Smooth muscle cell (in vitro differentiated cells): ENCODE data around the gene SDF4. TPM values are rescaled to one million over a fixed set of nuclear protein-coding genes. Genes with fewer than 3 reads are reported as not detected.

Experiments
- DNase-seq: peaks from one replicate; lab custom pipeline; 2025; ENCODE audit not compliant: unreplicated experiment; lab: John Stamatoyannopoulos, UW
- H2AFZ ChIP-seq: fragments of 200-600 bp; sonication (generic); 2 replicates; pipeline ENCODE4 v1.6.0; 2016; ENCODE audit warnings: antibody characterized with exemption, low read depth, mild to moderate bottlenecking
- H3F3A ChIP-seq: fragments of 200-600 bp; sonication (generic); 2 replicates; pipeline ENCODE4 v1.6.0; 2017; ENCODE audit warnings: antibody characterized with exemption, low read depth
- H3K27ac ChIP-seq: fragments of 200-600 bp; sonication (generic); 2 replicates; pipeline ENCODE4 v1.5.1; 2016; ENCODE audit warnings: low read depth, mild to moderate bottlenecking
- H3K27me3 ChIP-seq: fragments of 200-600 bp; sonication (generic); 2 replicates; pipeline ENCODE4 v1.6.1; 2016; ENCODE audit warnings: low read depth, mild to moderate bottlenecking
- H3K36me3 ChIP-seq: fragments of 200-600 bp; sonication (generic); 2 replicates; pipeline ENCODE4 v1.5.1; 2016; ENCODE audit warnings: low read depth
- H3K4me1 ChIP-seq: fragments of 200-600 bp; sonication (generic); 2 replicates; pipeline ENCODE4 v1.5.1; 2016; ENCODE audit warnings: low read depth
- H3K4me2 ChIP-seq: fragments of 200-600 bp; sonication (generic); 2 replicates; pipeline ENCODE4 v1.6.0; 2016; ENCODE audit warnings: mild to moderate bottlenecking
- H3K4me3 ChIP-seq: fragments of 200-600 bp; sonication (generic); 2 replicates; pipeline ENCODE4 v1.5.1; 2016; ENCODE audit warnings: mild to moderate bottlenecking
- H3K79me2 ChIP-seq: fragments of 200-600 bp; sonication (generic); 2 replicates; pipeline ENCODE4 v1.6.0; 2016; ENCODE audit warnings: low read depth, mild to moderate bottlenecking
- H3K9ac ChIP-seq: fragments of 200-600 bp; sonication (generic); 2 replicates; pipeline ENCODE4 v1.6.0; 2016; ENCODE audit warnings: low read depth
- H3K9me3 ChIP-seq: fragments of 200-600 bp; sonication (generic); replicated peaks from 2 replicates; pipeline ENCODE4 v1.5.1; 2016; ENCODE audit warnings: low read depth
- H4K20me1 ChIP-seq: fragments of 200-600 bp; sonication (generic); 2 replicates; pipeline ENCODE4 v1.6.0; 2016; ENCODE audit warnings: low read depth
- CTCF ChIP-seq: fragments of 200-600 bp; sonication (generic); IDR thresholded peaks from 2 replicates; pipeline ENCODE4 v1.5.1; 2017; ENCODE audit warnings: borderline replicate concordance, mild to moderate bottlenecking, antibody characterized with exemption; ENCODE audit not compliant: insufficient read depth, poor library complexity, severe bottlenecking
- WGBS: methylation state at CpG from one replicate; pipeline ENCODE4 v1.1.7; 2016; ENCODE audit warnings: low lambda C conversion rate; 5-methylcytosine and 5-hydroxymethylcytosine counted together
- polyA plus RNA-seq: library from polyadenylated mRNA; unstranded; fragments of >200 nt; fragmentation: Nextera tagmentation; extraction: Ambion mirVana; gene quantifications from 2 replicates; pipeline ENCODE4 v1.2.1, GENCODE V29; 2016
- total RNA-seq: library from RNA; depleted of rRNA; stranded (reverse); fragments of >200 nt; gene quantifications from 2 replicates; pipeline ENCODE4 v1.2.3, GENCODE V29; 2014

The SDF4 gene
- total and polyA plus RNA-seq, 2 experiments from 2014 or later: 94.9 to 263 TPM

- TF ChIP-seq CTCF: no peak
- Histone ChIP-seq H3K27me3 (no peaks in the 10 kb centered on the region), H3K27ac (no peak overlapping the region), H3K9ac (no peak overlapping the region), H3K36me3 (no peaks in the 10 kb centered on the region), H2AFZ (no peak overlapping the region), H4K20me1 (no peaks in the 10 kb centered on the region), H3K4me3 (no peak overlapping the region), H3K4me1 (no peaks in the 10 kb centered on the region), H3F3A (no peaks in the 10 kb centered on the region), H3K9me3 (no peaks in the 10 kb centered on the region), H3K79me2 (no peaks in the 10 kb centered on the region), H3K4me2 (no peak overlapping the region)
- no peak for DNase-seq
- WGBS: 88% methylated on average over 2 of the region's 11 CpGs
Measured at GRCh38 chr1:1240348-1240732, 8.5 kb upstream of the SDF4 start.

GRCh38 chr1:1239614-1240347, 8.0 kb upstream of the SDF4 start:
- H3F3A ChIP-seq: no peaks in the 10 kb centered on the region
- no peaks in the 10 kb centered on the region for H3K9me3 ChIP-seq
- no peaks in the 10 kb centered on the region for H3K36me3 ChIP-seq
- no peak overlapping the region for H2AFZ ChIP-seq
- H4K20me1 ChIP-seq: no peaks in the 10 kb centered on the region
- no peak for TF ChIP-seq CTCF
- DNase-seq: no peak
- H3K27me3 ChIP-seq: no peaks in the 10 kb centered on the region
- H3K79me2 ChIP-seq: no peaks in the 10 kb centered on the region
- H3K4me2 ChIP-seq: no peak overlapping the region
- no peaks in the 10 kb centered on the region for H3K4me1 ChIP-seq
- WGBS: 77% methylated on average over 30 of the region's 30 CpGs
- no peak overlapping the region for H3K4me3 ChIP-seq
- no peak overlapping the region for H3K9ac ChIP-seq
- no peak overlapping the region for H3K27ac ChIP-seq

- no peak overlapping the region for H3K4me2 ChIP-seq
- no peaks in the 10 kb centered on the region for H3K79me2 ChIP-seq
- DNase-seq: no peak
Measured at GRCh38 chr1:1239227-1239613, 7.4 kb upstream of the SDF4 start.

More at GRCh38 chr1:1239227-1239613, 7.4 kb upstream of the SDF4 start:
- Histone ChIP-seq H3K36me3 (no peaks in the 10 kb centered on the region), H3K9me3 (no peaks in the 10 kb centered on the region), H3K27ac (no peak overlapping the region), H3K4me3 (no peak overlapping the region), H3K27me3 (no peaks in the 10 kb centered on the region), H3F3A (no peaks in the 10 kb centered on the region), H4K20me1 (no peaks in the 10 kb centered on the region), H3K4me1 (no peaks in the 10 kb centered on the region), H3K9ac (no peak overlapping the region), H2AFZ (no peak overlapping the region)
- WGBS: 85% methylated on average over 14 of the region's 15 CpGs
- no peak for TF ChIP-seq CTCF
